A549 treated with GW870086 at 1 μM for 4 hours (cell line): ENCODE data around the gene ADIG. TPM values are rescaled to one million over a fixed set of nuclear protein-coding genes. Genes with fewer than 3 reads are reported as not detected.

Source experiments
- total RNA-seq: library from RNA; stranded (reverse); fragments of 200-300 nt; extraction: Qiagen RNA extraction; gene quantifications from 5 replicates; pipeline ENCODE4 v1.2.3, GENCODE V29; 2022; ENCODE audit warnings: low read depth

Gene ADIG
- not detected in 5 replicates for total RNA-seq

GRCh38 chr20:38581013-38581412 lies at the start of gene ADIG:
TSS of gene ADIG (plus strand) at chr20:38581197. CDS start at chr20:38581251, 54 bp downstream.

GRCh38 chr20:38601216-38602184 lies 20.5 kb downstream of the ADIG start, which contains the start of gene ARHGAP40:
TSS of gene ARHGAP40 (plus strand) at chr20:38601809.

Other genes starting within 250 kb of the ADIG start
- 0.96 to 1.8 TPM (median 1.1 TPM) in 5 replicates for gene LBP, start 234.7 kb upstream of the ADIG start, total RNA-seq
- gene SNHG17, start 145.9 kb upstream of the ADIG start, total RNA-seq, result 187 to 224 TPM (median 198 TPM) in 5 replicates
- 11.7 to 20.5 TPM (median 17.4 TPM) in 5 replicates for gene RALGAPB, start 108.4 kb upstream of the ADIG start, total RNA-seq
- gene ARHGAP40, start 20.6 kb downstream of the ADIG start, total RNA-seq, result not detected in 5 replicates
- not detected in 5 replicates for gene SLC32A1, start 143.3 kb downstream of the ADIG start, total RNA-seq
- 9.2 to 11.8 TPM (median 9.5 TPM) in 5 replicates for gene ACTR5, start 167.3 kb downstream of the ADIG start, total RNA-seq
- 0.07 to 0.34 TPM (median 0.14 TPM) in 5 replicates for gene PPP1R16B, start 224.5 kb downstream of the ADIG start, total RNA-seq